SJCRH30 (cell line): ENCODE measurements around the gene CCDC73. TPM values are rescaled to one million over a fixed set of nuclear protein-coding genes. Genes with fewer than 3 reads are reported as not detected.
"Not testable (repeated sequence)": the region's sequence is repeated elsewhere in the genome, so short reads cannot be mapped to it uniquely, and the experiment has no call there.

ENCODE experiments used
- DNase-seq, 2 experiments: peaks; one replicate each; pipeline ENCODE4 v3.0.0-alpha.2; 2015 to 2020
- H3K27ac ChIP-seq: fragments of 250-450 bp; sonication (Bioruptor Pico); 2 replicates; pipeline ENCODE4 v1.5.1; 2020; ENCODE audit warnings: mild to moderate bottlenecking, moderate library complexity
- H3K27me3 ChIP-seq: fragments of 250-450 bp; sonication (Bioruptor Pico); 2 replicates; pipeline ENCODE4 v1.5.1; 2020; ENCODE audit warnings: mild to moderate bottlenecking, moderate library complexity
- H3K36me3 ChIP-seq: fragments of 250-450 bp; sonication (Bioruptor Pico); 2 replicates; pipeline ENCODE4 v1.5.1; 2020; ENCODE audit warnings: mild to moderate bottlenecking, moderate library complexity
- H3K4me1 ChIP-seq: fragments of 250-450 bp; sonication (Bioruptor Pico); 2 replicates; pipeline ENCODE4 v1.5.1; 2020; ENCODE audit warnings: mild to moderate bottlenecking, moderate library complexity
- H3K4me3 ChIP-seq: fragments of 250-450 bp; sonication (Bioruptor Pico); 2 replicates; pipeline ENCODE4 v1.5.1; 2020; ENCODE audit warnings: mild to moderate bottlenecking, moderate library complexity
- H3K9me3 ChIP-seq: fragments of 250-450 bp; sonication (Bioruptor Pico); replicated peaks from 2 replicates; pipeline ENCODE4 v1.5.1; 2020; ENCODE audit warnings: mild to moderate bottlenecking, moderate library complexity
- total RNA-seq: library from RNA; depleted of rRNA; stranded (reverse); fragments of >200 nt; shearing (Covaris generic); gene quantifications from 2 replicates; pipeline ENCODE4 v1.2.3, GENCODE V29; 2014

CCDC73 gene
- total RNA-seq, 1 experiment from 2014 or later = 0.02 TPM

DNA sequence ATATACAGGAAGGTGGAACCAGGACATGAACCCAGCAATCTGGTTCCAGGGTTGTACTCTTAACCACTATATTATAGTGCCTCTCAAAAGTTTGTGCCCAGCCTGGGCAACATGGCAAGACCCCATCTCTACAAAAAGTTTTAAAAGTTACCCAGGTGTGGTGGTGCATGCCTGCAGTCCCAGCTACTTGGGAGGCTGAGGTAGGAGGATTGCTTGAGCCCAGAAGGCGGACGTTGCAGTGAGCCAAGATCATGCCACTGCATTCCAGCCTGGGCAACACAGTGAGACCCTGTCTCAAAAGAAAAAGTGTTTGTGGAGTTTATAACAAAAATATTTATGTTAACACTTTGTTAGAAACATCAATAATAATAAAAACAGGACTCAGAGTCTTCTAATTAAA lies 13.6 kb downstream of the CCDC73 start:
- not testable (repeated sequence) for H3K27ac ChIP-seq, H3K36me3 ChIP-seq, H3K4me1 ChIP-seq, H3K27me3 ChIP-seq, DNase-seq, H3K9me3 ChIP-seq, H3K4me3 ChIP-seq

DNA sequence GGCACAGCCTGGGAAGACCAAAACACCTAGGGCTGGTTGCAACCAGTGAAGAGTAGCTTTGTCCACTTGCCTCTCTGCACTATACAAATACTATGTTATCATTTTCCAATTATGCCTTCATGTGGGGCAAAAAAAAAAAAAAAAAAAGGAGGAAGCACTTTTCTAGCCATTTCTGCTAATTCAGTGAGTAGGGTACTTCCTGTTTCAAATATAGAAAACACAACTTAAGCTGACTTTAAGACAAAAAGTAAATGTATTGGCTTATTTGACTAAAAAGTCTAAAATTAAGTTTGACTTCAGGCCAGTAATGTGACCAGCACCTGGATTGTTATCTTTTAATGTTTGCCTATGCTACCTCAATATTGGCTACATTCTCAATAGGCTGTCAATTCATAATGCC lies 15.3 kb downstream of the CCDC73 start:
- Histone ChIP-seq H3K27me3 (no peaks in the 10 kb centered on the region), H3K27ac (no peak overlapping the region), H3K36me3 (no peaks in the 10 kb centered on the region), H3K4me1 (no peaks in the 10 kb centered on the region), H3K9me3 (no peaks in the 10 kb centered on the region), H3K4me3 (no peak overlapping the region)
- no peak for DNase-seq

DNA sequence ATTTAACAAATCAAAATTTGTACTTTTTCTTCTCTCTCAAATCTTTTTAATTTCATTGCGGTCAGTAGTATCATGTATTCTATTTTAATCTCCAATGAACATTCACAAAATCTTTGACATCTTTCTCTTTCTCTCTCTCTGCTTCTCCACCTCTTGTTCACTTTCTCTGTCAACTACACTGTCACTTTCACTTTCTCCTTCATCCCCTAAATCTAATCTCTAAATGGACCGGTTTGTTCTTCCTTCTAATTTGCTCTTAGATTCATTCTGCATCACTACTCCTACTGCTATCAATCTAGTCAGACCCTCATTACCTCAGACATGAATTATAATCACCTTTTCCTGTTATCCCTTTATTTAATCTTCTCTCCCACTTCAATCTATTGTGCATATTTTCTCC lies 18.6 kb downstream of the CCDC73 start:
- Histone ChIP-seq H3K27me3 (no peaks in the 10 kb centered on the region), H3K4me1 (no peaks in the 10 kb centered on the region), H3K27ac (no peak overlapping the region), H3K9me3 (no peaks in the 10 kb centered on the region), H3K4me3 (no peak overlapping the region), H3K36me3 (no peaks in the 10 kb centered on the region)
- DNase-seq = no peak

DNA sequence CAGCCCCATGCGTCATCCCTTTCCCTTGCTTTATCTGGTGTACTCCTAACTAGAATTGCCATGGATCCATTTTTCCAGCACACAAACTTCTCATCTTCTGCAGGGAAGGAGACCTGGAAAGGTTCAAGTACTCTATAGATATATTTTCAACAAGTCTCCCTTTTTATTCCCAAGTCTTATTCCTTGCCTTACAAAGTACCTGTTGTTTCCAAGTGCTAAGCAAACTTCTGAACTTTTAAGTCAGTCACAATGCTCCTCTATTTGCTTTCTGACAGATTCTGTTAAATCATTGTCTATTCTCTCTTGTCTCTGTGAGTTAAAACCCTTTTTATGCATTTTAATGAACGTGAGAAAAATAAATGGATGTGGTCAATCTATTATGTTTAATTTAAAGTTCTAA lies 20.4 kb downstream of the CCDC73 start:
- DNase-seq = no peak
- Histone ChIP-seq H3K27me3 (no peaks in the 10 kb centered on the region), H3K4me3 (no peak overlapping the region), H3K4me1 (no peaks in the 10 kb centered on the region), H3K27ac (no peak overlapping the region), H3K9me3 (no peaks in the 10 kb centered on the region), H3K36me3 (no peaks in the 10 kb centered on the region)

DNA sequence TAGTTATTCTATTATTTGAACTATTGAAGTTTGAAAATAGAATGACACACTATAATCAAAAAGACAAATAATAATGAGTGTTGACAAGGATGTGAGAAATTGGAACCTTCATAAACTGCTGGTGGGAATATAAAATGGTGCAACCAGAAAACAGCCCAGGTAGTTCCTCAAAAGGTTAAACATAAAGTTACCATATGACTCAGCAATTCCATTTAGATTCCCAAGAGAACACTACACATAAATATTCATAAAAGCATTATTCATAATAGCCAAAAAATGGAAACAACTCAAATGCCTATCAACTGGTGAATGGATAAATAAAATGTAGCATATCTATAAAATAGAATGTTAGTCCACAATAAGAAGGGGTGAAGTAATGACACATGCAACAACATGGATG lies 21.7 kb downstream of the CCDC73 start:
- no peaks in the 10 kb centered on the region for H3K27me3 ChIP-seq
- H3K27ac ChIP-seq = no peak overlapping the region
- H3K4me1 ChIP-seq = no peaks in the 10 kb centered on the region
- no peaks in the 10 kb centered on the region for H3K36me3 ChIP-seq
- H3K9me3 ChIP-seq = no peaks in the 10 kb centered on the region
- H3K4me3 ChIP-seq = no peak overlapping the region
- DNase-seq = no peak

DNA sequence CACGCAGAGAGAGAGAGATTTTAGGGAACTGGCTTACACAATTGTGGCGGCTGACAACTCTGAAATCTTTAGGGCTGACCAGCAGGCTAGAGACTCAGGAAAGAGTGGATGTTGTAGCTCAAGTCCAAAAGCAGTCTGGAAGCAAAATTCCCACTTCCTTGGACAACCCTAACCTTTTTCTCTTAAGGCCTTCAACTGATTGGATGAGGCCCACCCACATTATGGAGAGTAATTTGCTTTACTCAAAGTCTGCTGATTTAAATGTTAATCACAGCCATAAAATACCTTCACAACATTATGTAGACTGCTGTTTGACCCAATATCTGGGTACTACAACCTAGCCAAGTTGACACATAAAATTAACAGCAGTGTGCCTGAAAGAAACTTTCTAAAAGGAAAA lies 32.7 kb downstream of the CCDC73 start:
- H3K27ac ChIP-seq, H3K9me3 ChIP-seq, DNase-seq, H3K27me3 ChIP-seq, H3K4me1 ChIP-seq, H3K36me3 ChIP-seq, H3K4me3 ChIP-seq: not testable (repeated sequence)

DNA sequence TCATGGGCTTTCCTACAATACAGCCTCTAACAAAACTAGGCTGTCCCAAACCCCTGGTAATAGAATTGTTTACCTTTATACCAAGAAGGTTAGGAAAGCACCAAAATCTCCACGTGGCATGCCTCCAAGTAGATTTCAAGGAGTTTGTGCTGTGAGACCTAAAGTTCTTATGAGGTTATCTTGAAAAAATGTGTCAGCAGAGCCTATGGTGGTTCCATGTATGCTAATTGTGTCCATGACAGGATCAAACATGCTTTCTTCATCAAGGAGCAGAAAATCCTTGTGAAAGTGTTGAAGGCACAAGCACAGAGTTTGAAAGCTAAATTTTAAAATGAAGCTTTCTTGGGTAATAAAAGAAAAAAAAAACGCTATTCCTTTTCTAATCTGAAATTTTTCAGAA lies 36.2 kb downstream of the CCDC73 start:
- Histone ChIP-seq H3K27me3 (no peaks in the 10 kb centered on the region; the same call in 1 of the 2 replicates), H3K9me3 (no peaks in the 10 kb centered on the region), H3K4me1 (no peaks in the 10 kb centered on the region), H3K4me3 (no peak overlapping the region), H3K27ac (no peak overlapping the region), H3K36me3 (no peaks in the 10 kb centered on the region)
- no peak for DNase-seq

DNA sequence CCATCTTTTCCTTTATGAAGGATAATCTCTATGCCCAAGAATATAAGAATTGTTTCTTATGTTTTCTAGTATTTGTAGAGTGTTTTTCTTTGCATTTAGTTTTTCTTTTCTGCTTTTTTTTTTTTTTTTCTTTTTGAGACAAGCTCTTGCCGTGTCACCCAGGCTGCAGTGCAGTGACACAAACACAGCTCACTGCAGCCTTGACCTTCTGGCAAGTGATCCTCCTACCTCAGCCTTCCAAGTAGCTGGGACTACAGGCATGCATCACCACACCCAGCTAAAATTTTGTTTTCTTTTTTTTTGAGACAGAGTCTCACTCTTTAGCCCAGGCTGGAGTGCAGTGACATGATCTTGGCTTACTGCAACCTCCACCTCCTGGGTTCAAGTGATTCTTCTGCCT lies 41.3 kb downstream of the CCDC73 start:
- H3K27me3 ChIP-seq, H3K36me3 ChIP-seq, H3K9me3 ChIP-seq, H3K27ac ChIP-seq, H3K4me1 ChIP-seq, DNase-seq, H3K4me3 ChIP-seq: not testable (repeated sequence)

DNA sequence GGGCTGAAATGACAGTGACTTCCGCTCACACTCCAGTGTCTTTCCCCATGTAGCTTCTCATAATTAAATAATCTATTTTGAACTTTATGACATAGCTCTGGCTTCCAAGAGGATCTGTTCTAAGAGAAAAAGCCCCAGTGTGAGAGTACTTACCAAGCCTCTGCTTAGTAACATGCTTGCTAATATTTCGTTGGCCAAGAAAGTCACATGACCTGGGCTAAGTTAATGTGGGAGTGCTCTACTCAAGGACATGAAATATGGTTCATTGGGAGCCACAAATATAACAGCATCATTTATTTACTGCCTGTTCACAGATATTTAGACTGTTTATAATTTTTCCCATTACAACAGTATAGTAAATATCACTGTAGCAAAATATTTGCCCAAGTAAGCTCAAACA lies 42.5 kb downstream of the CCDC73 start:
- Histone ChIP-seq H3K27me3 (no peaks in the 10 kb centered on the region), H3K4me1 (no peaks in the 10 kb centered on the region), H3K27ac (no peak overlapping the region), H3K9me3 (no peaks in the 10 kb centered on the region), H3K36me3 (no peaks in the 10 kb centered on the region), H3K4me3 (no peak overlapping the region)
- DNase-seq = no peak

DNA sequence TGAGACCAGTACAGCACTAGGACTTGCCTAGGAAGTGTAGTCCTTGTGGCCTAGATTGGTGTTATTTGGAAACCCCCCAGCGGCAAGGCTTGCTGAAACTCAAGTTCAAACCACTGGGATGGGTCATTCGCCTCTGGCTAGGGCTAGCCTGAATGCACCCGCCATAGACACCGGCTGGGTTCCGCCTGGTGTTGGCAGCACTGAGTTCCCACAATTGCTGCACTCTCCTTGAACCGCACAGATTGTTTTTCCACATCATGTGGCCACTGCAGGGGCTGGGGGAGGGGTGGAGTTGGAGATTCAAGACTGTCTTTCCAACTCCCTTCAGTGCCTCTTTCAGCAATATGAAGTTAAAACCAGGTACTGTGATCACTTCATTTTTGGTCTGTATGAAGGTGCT lies 43.1 kb downstream of the CCDC73 start:
- no peaks in the 10 kb centered on the region for H3K9me3 ChIP-seq
- H3K36me3 ChIP-seq = no peaks in the 10 kb centered on the region
- no peaks in the 10 kb centered on the region for H3K4me1 ChIP-seq
- no peak for DNase-seq
- no peak overlapping the region for H3K4me3 ChIP-seq
- no peak overlapping the region for H3K27ac ChIP-seq
- H3K27me3 ChIP-seq = no peaks in the 10 kb centered on the region

DNA sequence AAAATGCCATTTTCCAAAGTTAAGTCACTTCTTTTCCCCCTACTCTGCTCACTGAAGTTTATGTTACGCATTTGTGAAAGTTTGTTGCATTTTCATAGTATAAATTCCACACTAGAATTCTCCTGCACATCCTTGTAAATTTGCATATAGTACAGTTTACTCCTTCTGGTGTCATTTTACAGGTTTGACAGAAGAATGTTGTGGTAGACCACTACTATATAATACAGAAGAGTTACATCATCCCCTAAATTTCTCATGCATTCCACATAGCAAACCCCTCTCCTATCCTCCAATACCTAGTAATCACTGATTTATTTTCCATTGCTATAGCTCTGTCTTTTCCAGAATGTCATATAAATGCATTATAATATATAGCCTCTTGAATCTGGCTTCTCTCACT lies 64.5 kb downstream of the CCDC73 start:
- no peak overlapping the region for H3K27ac ChIP-seq

DNA sequence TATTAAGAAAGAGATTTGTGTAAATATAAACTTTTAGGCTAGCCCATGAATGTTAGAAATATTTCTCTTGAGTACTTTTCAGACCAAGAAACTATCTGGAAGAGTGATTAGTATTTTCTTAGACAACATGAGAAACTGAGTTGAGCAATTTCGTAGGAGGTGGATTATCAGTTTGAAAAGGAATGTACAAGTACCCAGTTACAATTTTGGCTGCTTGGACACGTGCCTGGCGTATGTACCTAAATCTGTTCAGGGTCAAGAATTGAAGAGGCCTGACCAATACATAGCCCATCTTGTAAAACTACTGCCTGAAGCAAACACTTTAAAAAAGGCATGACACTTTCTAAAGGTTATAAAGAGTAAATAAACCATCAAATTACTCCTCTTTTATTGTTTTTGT lies 71.1 kb downstream of the CCDC73 start:
- H3K4me3 ChIP-seq = no peak overlapping the region
- no peaks in the 10 kb centered on the region; the same call in 1 of the 2 replicates for H3K9me3 ChIP-seq
- no peak overlapping the region for H3K27ac ChIP-seq
- H3K4me1 ChIP-seq = no peaks in the 10 kb centered on the region
- no peak for DNase-seq
- no peaks in the 10 kb centered on the region for H3K36me3 ChIP-seq
- peaks cover 15% of the 10 kb centered on the region for H3K27me3 ChIP-seq

More for the DNA sequence above, 64.5 kb downstream of the CCDC73 start:
- Histone ChIP-seq H3K4me1 (no peaks in the 10 kb centered on the region), H3K27me3 (peaks cover 8% of the 10 kb centered on the region; the same call in 1 of the 2 replicates), H3K36me3 (no peaks in the 10 kb centered on the region), H3K9me3 (no peaks in the 10 kb centered on the region; the same call in 1 of the 2 replicates), H3K4me3 (no peak overlapping the region)
- DNase-seq = no peak

DNA sequence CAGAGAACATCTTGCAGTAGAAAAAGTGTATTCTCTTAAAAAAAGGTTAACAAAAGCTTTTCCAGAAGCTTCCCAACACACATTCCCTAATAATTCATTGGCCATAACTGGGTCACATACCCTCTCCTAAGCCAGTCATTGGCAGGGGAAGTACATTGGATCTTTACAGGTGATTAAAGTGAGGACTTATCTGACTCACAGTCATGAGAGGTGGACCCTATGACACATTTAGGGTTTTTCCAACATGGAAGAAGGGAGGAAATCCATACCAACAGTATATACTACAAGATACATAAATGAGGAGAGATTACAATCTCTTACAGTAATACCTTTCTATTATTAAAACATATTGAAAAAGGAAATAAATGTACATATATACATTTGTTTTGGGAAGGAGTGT lies 72.2 kb downstream of the CCDC73 start:
- H3K4me1 ChIP-seq = no peaks in the 10 kb centered on the region
- no peak for DNase-seq
- H3K9me3 ChIP-seq = no peaks in the 10 kb centered on the region; the same call in 1 of the 2 replicates
- H3K36me3 ChIP-seq = no peaks in the 10 kb centered on the region
- peaks cover 17% of the 10 kb centered on the region for H3K27me3 ChIP-seq
- H3K4me3 ChIP-seq = no peak overlapping the region
- H3K27ac ChIP-seq = no peak overlapping the region

DNA sequence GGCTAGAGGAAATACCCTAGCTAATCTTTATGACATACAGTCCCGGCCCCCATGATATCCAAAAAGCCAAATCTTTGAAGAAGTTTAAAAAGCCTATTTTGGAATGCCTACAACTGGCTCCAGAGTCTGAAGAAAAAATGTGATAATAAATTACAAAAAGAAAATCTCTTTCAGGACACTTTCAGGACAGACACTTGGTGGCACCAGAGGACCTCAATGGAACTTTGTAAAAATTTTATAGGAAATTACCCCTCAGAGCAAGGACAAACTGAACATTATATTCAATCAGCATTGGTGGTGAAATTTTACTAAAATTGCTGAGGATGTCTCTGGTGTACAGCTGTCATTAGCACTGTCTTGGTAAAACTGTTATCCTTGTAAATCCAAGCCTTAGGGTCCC lies 81.0 kb downstream of the CCDC73 start:
- no peaks in the 10 kb centered on the region for H3K36me3 ChIP-seq
- DNase-seq = no peak
- no peaks in the 10 kb centered on the region for H3K4me1 ChIP-seq
- no peaks in the 10 kb centered on the region for H3K9me3 ChIP-seq
- H3K27me3 ChIP-seq = peaks cover 2% of the 10 kb centered on the region; the same call in 1 of the 2 replicates
- no peak overlapping the region for H3K4me3 ChIP-seq
- H3K27ac ChIP-seq = no peak overlapping the region

DNA sequence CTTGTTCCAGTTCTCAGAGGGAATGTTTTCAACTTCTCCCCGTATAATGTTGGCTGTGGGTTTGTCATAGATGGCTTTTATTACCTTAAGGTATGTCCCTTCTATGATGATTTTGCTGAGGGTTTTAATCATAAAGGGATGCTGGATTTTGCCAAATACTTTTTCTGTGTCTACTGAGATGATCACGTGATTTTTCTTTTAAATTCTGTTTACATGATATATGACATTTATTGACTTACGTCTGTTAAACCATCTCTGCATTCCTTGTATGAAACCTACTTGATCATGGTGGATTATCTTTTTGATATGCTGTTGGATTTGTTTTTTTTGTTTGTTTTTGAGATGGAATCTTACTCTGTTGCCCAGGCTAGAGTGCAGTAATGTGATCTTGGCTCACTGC lies 85.5 kb downstream of the CCDC73 start:
- not testable (repeated sequence) for H3K36me3 ChIP-seq, H3K4me3 ChIP-seq, H3K4me1 ChIP-seq, DNase-seq, H3K9me3 ChIP-seq, H3K27me3 ChIP-seq, H3K27ac ChIP-seq

DNA sequence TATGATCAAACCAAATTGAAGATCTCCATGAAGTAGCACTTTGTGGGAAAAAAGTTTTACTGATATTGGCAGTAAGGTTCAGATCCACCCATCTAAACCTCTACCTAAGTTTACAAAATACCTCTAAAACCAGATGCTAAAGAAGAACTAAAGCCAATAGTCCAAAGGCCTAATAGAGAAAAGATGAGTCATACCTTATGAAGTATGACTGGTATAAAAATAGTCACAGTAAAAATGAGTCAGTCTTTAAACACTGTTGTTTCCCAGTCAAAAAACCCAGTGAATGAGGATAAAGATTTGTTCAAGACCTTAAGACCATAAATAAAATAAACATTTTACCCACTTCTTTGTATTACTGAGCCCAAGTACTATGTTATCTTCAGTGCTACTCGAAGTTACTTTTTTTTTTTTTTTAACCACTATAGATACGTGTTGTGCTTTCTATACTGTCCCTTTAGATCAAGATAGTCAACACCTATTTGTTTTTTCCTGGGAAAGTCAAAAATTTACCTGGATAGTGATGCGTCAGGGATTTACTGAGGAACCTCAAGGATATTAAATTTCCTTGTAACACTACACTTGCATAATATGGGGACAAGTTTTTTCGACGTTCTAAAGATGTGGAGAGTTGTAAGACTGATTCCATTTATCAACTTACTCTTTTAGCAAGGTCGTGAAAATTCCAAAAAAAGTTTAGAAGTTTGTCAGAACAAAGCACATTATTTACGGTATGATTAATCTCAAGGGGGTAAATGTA lies 87.3 kb downstream of the CCDC73 start:
- Histone ChIP-seq H3K36me3 (no peaks in the 10 kb centered on the region), H3K4me1 (no peaks in the 10 kb centered on the region), H3K27ac (no peak overlapping the region), H3K4me3 (no peak overlapping the region), H3K9me3 (no peaks in the 10 kb centered on the region), H3K27me3 (no peaks in the 10 kb centered on the region)
- DNase-seq = no peak
